ENCODE measurements around the gene BACH1. TPM values are rescaled to one million over a fixed set of nuclear protein-coding genes. Genes with fewer than 3 reads are reported as not detected.

Gene BACH1
- total RNA-seq, 1 donor from 2014 or later = 152 TPM

- intact Hi-C loops (cut with micrococcal nuclease) = no loop called here
- DNase-seq (no peak), ATAC-seq (ENCODE audit: low read depth) (no peak)
- TF ChIP-seq, protein P1, sequence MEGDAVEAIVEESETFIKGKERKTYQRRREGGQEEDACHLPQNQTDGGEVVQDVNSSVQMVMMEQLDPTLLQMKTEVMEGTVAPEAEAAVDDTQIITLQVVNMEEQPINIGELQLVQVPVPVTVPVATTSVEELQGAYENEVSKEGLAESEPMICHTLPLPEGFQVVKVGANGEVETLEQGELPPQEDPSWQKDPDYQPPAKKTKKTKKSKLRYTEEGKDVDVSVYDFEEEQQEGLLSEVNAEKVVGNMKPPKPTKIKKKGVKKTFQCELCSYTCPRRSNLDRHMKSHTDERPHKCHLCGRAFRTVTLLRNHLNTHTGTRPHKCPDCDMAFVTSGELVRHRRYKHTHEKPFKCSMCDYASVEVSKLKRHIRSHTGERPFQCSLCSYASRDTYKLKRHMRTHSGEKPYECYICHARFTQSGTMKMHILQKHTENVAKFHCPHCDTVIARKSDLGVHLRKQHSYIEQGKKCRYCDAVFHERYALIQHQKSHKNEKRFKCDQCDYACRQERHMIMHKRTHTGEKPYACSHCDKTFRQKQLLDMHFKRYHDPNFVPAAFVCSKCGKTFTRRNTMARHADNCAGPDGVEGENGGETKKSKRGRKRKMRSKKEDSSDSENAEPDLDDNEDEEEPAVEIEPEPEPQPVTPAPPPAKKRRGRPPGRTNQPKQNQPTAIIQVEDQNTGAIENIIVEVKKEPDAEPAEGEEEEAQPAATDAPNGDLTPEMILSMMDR (IDR thresholded peaks at IDR 0.05) = no peak
- H3K4me3 Mint-ChIP-seq = no peak overlapping the region
- ChIA-PET POLR2A (interaction anchor here (1.4 kb wide), 1 partner anchor 14 kb away, joined by 3 read pairs; no protein-coding TSS in a partner anchor), CTCF (no interaction called here)
- H3K27ac Mint-ChIP-seq = peak overlapping the region; percentile 13
- H3K36me3 Mint-ChIP-seq (ENCODE audit: low read depth) = peaks cover 71% of the 10 kb centered on the region
- peaks cover 37% of the 10 kb centered on the region for H3K4me1 Mint-ChIP-seq
- H3K9me3 Mint-ChIP-seq = peaks cover 3% of the 10 kb centered on the region
- no peaks in the 10 kb centered on the region for H3K27me3 Mint-ChIP-seq
Observed at GRCh38 chr21:29321932-29322928, 23.5 kb downstream of the BACH1 start.

GRCh38 chr21:29323189-29323588 is 24.5 kb downstream of the BACH1 start:
- Mint-ChIP-seq H3K27me3 (no peaks in the 10 kb centered on the region), H3K27ac (no peak overlapping the region), H3K4me3 (no peak overlapping the region), H3K36me3 (ENCODE audit: low read depth) (peaks cover 75% of the 10 kb centered on the region), H3K9me3 (peaks cover 3% of the 10 kb centered on the region), H3K4me1 (peaks cover 29% of the 10 kb centered on the region)
- POLR2A ChIA-PET = no interaction called here
- TF ChIP-seq, protein P1 (IDR thresholded peaks at IDR 0.05) = no peak
- intact Hi-C loops (cut with micrococcal nuclease) = no loop called here
- CTCF ChIA-PET = no interaction called here
- no peak for ATAC-seq (ENCODE audit: low read depth)
- DNase-seq = no peak

- peaks cover 81% of the 10 kb centered on the region for H3K36me3 Mint-ChIP-seq (ENCODE audit: low read depth)
- H3K9me3 Mint-ChIP-seq = no peaks in the 10 kb centered on the region
- no peak for ATAC-seq (ENCODE audit: low read depth)
- no peak for DNase-seq
- peaks cover 9% of the 10 kb centered on the region for H3K4me1 Mint-ChIP-seq
- intact Hi-C loops (cut with micrococcal nuclease) = no loop called here
- no peak overlapping the region for H3K4me3 Mint-ChIP-seq
- ChIA-PET CTCF (interaction anchor here (0.8 kb wide), 1 partner anchor 25 kb away, joined by 3 read pairs; no protein-coding TSS in a partner anchor), POLR2A (no interaction called here)
- TF ChIP-seq, protein P1 (IDR thresholded peaks at IDR 0.05) = no peak
- no peaks in the 10 kb centered on the region for H3K27me3 Mint-ChIP-seq
- no peak overlapping the region for H3K27ac Mint-ChIP-seq
Observed at GRCh38 chr21:29326914-29327554, 28.3 kb downstream of the BACH1 start.

DNA sequence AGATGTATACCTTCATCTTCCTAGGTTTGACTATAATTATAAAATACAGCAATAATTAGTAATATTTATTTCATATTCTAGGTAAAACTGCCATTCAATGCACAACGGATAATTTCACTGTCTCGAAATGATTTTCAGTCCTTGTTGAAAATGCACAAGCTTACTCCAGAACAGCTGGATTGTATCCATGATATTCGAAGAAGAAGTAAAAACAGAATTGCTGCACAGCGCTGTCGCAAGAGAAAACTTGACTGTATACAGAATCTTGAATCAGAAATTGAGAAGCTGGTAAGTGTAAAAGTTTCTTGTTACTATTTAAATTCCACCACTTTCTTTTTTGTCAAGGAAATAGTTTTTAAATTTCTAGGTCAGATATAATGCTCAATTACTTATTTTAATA is 30.7 kb downstream of the BACH1 start:
- peaks cover 18% of the 10 kb centered on the region for H3K4me1 Mint-ChIP-seq
- no peak overlapping the region for H3K4me3 Mint-ChIP-seq
- ChIA-PET POLR2A (interaction anchor here (0.7 kb wide), 1 partner anchor 263 kb away, joined by 3 read pairs; no protein-coding TSS in a partner anchor), CTCF (interaction anchor here (1.0 kb wide), 1 partner anchor 42 kb away, joined by 4 read pairs; no protein-coding TSS in a partner anchor)
- ATAC-seq (ENCODE audit: low read depth) (no peak), DNase-seq (no peak)
- no peaks in the 10 kb centered on the region for H3K9me3 Mint-ChIP-seq
- H3K27me3 Mint-ChIP-seq = no peaks in the 10 kb centered on the region
- no peak overlapping the region for H3K27ac Mint-ChIP-seq
- peaks cover 79% of the 10 kb centered on the region for H3K36me3 Mint-ChIP-seq (ENCODE audit: low read depth)
- intact Hi-C loops (cut with micrococcal nuclease) = no loop called here
- TF ChIP-seq, protein P1 (IDR thresholded peaks at IDR 0.05) = no peak

DNA sequence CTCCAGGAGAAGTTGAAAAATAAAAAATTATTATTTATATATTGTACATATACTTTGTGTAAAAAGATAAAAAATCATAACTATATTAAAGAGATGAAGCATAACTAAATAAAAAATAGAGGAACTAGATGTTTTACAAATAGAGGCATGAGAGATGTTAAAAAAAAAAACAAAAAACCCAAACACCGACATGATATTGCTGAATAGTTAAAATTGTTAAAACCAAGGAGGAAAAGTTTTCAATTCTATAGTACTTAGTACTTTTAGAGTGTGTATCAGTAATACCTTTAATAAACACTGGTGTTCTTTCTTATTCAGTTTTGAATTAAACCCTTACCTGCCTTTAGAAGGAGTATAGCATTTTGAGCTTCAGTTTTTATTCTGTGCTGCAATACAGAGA is 32.1 kb downstream of the BACH1 start:
- Mint-ChIP-seq H3K9me3 (no peaks in the 10 kb centered on the region), H3K27me3 (no peaks in the 10 kb centered on the region), H3K4me1 (peaks cover 18% of the 10 kb centered on the region), H3K36me3 (ENCODE audit: low read depth) (peaks cover 86% of the 10 kb centered on the region), H3K4me3 (no peak overlapping the region), H3K27ac (no peak overlapping the region)
- intact Hi-C loops (cut with micrococcal nuclease) = no loop called here
- TF ChIP-seq, protein P1 (IDR thresholded peaks at IDR 0.05) = no peak
- CTCF ChIA-PET = no interaction called here
- DNase-seq (no peak), ATAC-seq (ENCODE audit: low read depth) (no peak)
- POLR2A ChIA-PET = interaction anchor here (0.7 to 1.7 kb wide), 2 partner anchors 31 to 97 kb away, joined by 3 to 6 read pairs; no protein-coding TSS in a partner anchor

Data from activated B cell treated with CpG ODN at 0.5 μM for 24 hours (primary cell).